Measurements from ENCODE around the gene OR2H1.
"Not testable (repeated sequence)": the region's sequence is repeated elsewhere in the genome, so short reads cannot be mapped to it uniquely, and the experiment has no call there.

The OR2H1 gene

GRCh38 chr6:29456971-29457370 is at the start of gene OR2H1, which contains the start of gene OR11A1:
OR2H1 (plus strand) TSS chr6:29457155; CDS start chr6:29461770, 4,615 bp downstream.
OR11A1 (minus strand) TSS chr6:29457071; CDS start chr6:29427641, 29,430 bp downstream.
- no peak for FAIRE-seq

- FAIRE-seq, result no peak
These were observed 42.4 kb upstream of the OR2H1 start, which contains the start of gene OR12D1 for GRCh38 chr6:29414588-29414987. OR12D1 (plus strand) TSS chr6:29414928.

GRCh38 chr6:29419516-29419915 is 37.4 kb upstream of the OR2H1 start:
- no peak for FAIRE-seq

DNA sequence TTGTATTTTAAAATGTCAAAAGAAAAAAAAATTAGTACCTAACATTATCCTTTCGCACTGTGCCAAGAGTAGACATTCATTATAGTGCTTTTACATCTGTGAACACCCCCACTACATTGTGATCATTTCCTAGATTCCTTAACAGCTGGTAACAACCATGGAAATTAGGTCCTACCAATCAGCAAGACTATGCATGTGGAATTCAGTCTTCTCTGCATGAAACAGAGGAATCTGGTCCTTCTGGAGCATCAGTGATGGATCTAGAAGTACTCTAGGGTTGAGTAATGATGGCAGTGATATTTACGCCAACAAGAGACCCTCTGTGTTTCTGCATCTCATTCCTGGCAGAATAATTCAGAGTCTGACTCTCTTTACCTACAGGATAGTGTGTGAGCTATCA is 32.8 kb upstream of the OR2H1 start:
- no peak for FAIRE-seq

DNA sequence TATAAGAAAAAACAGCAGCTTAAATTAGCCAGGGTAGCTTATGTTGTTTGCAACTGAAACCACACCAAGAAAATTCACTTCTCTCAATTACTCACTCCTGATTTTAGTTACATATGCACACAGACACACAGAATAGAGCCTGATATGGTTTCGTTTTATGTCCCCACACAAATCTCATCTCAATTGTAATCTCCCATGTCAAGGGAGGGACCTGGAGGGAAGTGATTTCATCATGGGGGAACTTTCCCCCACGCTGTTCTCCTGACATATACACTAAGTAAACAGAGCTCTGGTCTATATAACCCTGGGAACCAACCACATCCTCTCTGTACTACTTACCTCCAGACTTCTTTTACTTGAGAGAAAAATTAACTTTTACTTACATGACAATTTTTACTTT is 32.4 kb upstream of the OR2H1 start:
- no peak for FAIRE-seq

DNA sequence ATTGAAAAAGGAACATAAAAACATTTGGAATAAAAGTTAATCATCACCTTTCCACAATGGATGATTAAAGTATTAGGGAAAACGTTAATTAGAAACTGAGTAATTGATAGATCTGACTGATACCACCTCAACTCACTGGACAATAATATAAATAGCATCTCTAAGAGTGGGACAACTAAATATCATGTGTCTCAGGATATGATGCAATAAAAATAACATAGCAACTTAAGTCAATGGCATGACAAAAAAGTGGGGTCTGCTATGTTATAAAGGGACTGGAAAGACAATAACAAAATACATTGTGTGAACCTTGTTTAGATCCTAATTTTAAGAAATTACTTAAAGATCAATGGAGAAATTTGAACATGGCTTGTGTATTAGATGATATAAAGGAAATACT is 31.9 kb upstream of the OR2H1 start:
- no peak for FAIRE-seq

- no peak for FAIRE-seq
These were observed 30.3 kb upstream of the OR2H1 start for GRCh38 chr6:29426654-29427053.

- not testable (repeated sequence) for FAIRE-seq
These were observed 20.2 kb upstream of the OR2H1 start for GRCh38 chr6:29436730-29437129.

- FAIRE-seq, result no peak
These were observed 17.9 kb upstream of the OR2H1 start, which contains the start of gene OR10C1 for GRCh38 chr6:29439006-29439405. OR10C1 (plus strand) TSS chr6:29439306; CDS start chr6:29440016, 710 bp downstream.

GRCh38 chr6:29442719-29443118 is 14.2 kb upstream of the OR2H1 start:
- FAIRE-seq, result no peak

DNA sequence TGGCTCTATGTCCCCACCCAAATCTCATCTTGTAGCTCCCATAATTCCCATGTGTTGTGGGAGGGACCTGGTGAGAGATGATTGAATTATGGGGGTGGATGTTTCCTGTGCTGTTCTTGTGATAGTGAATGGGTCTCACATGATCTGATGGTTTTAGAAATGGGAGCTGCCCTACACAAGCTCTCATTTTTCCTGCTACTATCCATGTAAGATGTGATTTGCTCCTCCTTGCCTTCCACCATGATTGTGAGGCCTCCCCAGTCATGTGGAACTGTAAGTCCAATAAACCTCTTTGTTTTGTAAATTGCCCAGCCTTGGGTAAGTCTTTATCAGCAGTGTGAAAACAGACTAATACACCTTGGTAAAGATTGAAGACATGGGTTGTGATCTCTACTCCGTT is 12.9 kb upstream of the OR2H1 start:
- FAIRE-seq, result not testable (repeated sequence)

DNA sequence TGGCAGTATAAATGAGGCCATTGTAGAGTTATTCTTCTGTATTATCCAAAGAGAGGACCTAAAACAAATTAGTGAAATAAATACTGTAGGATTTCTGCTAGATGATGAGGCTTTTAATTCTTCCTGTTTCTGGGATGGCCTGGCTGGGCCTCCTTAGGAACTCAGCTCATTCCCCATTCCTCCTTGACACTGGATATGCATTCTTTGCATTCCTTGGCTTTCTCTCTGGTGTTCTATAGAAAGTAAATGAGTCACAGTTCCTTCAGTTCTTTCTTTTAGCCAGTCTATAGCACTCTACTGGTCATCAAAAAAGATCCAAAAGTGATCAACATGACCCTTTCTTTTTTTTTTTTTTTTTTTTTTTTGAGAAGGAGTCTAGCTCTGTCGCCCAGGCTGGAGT is 9.3 kb upstream of the OR2H1 start:
- no peak for FAIRE-seq

DNA sequence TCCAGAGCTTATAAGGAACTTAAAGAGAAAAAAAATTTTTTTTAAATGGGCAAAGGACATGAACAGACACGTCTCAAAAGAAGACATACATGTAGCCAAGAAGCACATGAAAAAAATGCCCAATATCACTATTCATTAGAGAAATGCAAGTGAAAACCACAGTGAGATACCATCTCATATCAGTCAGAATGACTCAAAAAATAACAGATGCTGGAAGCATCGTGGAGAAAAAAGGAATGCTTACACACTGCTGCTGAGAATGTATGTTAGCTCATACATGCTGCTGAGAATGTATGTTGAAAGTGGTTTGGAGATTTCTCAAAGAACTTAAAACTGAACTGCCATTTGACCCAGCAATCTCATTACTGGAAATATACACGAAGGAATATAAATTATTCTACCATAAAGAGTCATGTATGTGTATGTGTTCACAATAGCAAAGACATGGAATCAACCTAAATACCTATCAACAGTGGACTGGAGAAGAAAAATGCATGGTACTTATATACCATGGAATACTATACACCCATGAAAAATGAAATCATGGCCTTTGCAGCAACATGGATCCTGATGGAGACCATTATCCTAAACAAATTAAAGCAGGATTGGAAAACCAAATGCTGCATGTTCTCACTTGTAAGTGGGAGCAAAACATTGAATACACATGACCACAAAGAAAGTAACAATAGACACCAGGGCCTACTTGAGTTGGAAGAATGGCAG is 5.3 kb upstream of the OR2H1 start:
- no peak for FAIRE-seq

DNA sequence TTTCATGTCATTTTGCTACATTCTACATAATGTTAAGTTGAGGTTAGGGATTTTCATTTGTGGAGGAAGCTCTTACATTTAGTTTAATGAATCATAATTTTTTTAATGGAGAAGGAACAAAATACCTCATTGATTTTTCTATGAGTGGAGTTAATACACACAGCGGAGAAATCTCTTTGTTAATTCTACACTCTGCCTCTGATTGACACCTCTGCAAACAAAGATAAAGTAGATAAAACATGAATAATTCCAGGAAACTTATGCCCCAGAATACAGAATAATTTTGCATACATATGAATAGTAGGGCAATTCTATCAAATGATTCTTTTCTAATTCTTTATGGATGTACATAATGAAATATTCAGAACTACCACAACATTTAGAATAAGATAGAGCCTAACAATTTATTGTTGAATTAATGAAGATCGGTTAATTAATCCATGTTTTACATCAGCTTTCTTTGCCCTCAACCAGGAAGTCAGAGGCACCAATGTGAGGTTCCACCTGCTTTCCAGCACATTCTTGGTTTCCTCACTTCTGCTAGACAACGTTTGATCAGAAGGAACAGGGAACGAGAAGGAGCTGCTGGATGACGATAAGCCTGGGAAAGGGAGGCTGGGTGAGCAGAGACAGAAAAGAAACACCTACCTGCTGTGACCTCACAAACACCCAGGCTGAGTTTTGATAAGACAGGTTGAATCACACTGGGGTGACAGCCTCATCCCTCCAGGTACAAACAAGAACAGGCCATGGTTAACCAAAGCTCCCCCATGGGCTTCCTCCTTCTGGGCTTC is 4.3 kb downstream of the OR2H1 start:
- FAIRE-seq, result no peak

DNA sequence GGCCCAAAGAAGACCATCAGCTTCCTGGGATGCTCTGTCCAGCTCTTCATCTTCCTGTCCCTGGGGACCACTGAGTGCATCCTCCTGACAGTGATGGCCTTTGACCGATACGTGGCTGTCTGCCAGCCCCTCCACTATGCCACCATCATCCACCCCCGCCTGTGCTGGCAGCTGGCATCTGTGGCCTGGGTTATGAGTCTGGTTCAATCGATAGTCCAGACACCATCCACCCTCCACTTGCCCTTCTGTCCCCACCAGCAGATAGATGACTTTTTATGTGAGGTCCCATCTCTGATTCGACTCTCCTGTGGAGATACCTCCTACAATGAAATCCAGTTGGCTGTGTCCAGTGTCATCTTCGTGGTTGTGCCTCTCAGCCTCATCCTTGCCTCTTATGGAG is 5.1 kb downstream of the OR2H1 start:
- no peak for FAIRE-seq

GRCh38 chr6:29465279-29465678 is 8.3 kb downstream of the OR2H1 start:
- FAIRE-seq, result no peak

DNA sequence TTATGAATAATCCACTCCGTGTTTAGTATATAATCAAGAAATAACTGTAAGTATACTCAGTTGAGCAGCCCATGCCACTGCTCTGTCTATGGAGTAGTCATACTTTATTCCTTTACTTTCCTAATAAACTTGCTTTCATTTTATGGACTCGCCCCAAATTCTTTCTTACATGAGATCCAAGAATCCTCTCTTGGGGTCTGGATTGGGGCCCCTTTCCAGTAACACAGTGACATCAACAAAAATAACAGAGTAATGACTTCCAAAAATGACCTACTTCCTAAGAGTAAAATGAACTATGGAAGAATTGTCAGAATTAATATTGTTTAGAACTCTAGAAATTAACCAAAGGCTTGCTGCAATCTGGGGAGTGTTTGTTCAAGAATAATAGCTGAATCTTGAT is 8.8 kb downstream of the OR2H1 start:
- FAIRE-seq, result no peak

DNA sequence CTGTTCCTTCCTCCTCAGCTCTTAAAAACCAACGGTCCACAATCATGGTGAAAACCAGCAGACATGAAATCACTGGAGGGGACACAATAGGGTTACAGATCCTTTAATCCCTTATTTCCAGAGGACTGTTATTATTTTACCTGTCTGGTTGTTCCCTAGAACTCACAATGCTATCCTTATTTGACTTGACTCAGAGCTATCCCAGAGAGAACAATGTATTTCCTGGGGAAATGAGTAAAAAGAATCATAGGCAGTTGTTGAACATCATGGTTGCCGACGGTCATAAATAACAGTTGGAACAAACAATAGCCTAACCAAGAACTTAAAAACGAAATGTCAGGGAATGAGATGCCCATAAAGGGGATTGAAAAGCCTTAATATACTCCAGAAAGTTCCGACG is 9.3 kb downstream of the OR2H1 start:
- no peak for FAIRE-seq

DNA sequence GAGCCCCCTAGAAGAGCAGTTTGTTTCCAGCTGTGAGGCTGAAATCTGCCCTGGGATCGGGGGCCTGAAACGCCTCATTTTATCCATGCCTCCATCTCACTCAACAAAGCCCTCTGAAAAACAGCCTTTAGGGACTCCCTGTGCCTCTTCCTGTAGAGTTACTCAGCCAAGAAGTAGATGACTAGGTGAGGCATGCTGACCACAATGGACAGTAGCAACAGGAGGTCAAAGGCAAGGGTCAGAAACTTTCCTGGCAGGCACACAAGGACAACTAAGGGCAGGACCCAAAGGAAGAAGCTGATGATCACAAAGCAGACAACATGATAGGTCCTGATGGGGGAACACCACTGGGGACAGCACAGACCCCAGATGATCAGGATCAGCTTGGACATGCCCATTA is 18.0 kb downstream of the OR2H1 start:
- FAIRE-seq, result no peak

DNA sequence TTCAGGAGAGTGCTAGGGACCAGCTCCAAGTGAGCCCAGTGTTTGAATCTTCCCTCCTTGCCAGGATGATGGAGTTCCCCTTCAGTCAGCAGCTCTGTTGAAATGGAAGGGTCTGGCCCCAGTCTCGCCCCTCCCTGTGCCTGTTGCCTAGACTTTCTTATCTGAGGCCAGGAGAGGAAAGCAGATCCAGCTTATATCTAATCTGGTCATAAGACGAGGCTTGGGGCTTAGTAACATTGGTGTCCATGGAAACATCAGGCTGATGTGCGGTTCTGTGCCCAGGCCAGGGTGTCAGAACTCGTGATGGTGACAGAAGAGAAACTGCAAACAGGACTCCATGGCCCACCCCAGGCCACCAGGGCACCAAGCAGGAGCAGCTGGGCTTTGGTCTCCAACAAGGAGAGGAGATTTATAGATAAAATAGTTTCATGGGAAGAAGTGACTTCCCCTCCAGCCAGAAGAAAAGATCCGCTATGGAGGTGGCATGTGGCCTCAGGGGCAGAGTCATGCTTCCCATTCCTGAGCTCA is 21.0 kb downstream of the OR2H1 start:
- FAIRE-seq, result no peak

DNA sequence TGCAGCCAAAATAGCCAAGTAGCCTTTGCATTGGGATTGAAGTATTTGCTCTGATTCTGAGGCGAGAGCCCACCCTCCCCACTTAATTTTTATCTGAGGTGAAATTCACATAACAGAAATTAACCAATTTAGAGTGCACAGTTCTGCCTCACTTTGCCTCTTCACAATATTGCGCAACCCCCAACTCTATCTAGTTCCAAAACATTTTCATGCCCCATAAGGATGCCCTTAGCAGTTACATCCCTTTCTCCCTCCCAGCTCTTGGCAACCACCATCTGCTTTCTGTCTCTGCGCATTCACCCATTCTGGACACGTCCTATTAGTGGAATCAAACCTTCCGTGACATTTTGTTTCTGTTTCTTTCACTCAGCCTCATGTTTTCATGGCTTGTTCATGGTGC is 21.8 kb downstream of the OR2H1 start:
- FAIRE-seq, result no peak

- no peak for FAIRE-seq
These were observed 22.6 kb downstream of the OR2H1 start for GRCh38 chr6:29479560-29479959.

DNA sequence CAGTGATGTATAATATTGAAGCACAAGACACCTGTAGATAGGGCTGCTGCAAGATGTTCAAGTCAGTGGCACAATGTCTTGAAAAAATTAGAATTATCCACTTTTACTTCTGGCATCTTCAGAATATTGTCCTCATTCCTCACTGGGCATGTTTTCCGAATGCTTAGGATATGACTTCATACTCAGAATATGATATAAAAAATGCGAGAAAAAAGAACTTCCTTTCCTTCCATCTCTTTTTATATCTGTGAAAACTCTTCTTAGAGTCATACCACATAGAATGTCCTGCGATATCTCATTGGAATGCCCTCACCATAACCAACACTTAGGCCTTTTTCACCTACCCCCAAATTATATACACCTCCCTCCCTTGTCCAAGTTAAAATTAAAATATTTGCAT is 26.2 kb downstream of the OR2H1 start:
- no peak for FAIRE-seq

DNA sequence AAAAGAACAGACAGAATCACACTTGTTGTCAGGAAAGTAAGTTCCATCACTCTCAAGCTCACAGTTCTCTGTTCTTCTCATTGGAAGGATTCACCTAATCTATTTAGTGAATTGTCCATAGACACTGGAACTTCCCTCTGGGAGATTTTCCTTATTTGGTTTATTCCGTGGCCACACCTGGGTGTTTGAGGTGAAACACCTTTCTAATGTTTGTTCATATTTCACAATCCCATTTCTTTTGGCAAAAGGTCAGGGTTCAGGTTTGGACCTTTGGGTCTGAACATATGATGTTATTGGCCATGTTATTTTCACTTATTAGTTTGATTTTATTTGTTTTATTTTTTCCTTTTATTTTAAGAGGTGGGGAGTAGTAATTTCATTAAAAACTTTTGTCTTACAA is 26.8 kb downstream of the OR2H1 start:
- no peak for FAIRE-seq

Measured in endometrium (tissue), 2 donors.